ENCODE results near the gene ACTN1. TPM values are rescaled to one million over a fixed set of nuclear protein-coding genes. Genes with fewer than 3 reads are reported as not detected.

The ACTN1 gene
- total RNA-seq, 1 experiment from 2014 or later = 363 TPM

DNA sequence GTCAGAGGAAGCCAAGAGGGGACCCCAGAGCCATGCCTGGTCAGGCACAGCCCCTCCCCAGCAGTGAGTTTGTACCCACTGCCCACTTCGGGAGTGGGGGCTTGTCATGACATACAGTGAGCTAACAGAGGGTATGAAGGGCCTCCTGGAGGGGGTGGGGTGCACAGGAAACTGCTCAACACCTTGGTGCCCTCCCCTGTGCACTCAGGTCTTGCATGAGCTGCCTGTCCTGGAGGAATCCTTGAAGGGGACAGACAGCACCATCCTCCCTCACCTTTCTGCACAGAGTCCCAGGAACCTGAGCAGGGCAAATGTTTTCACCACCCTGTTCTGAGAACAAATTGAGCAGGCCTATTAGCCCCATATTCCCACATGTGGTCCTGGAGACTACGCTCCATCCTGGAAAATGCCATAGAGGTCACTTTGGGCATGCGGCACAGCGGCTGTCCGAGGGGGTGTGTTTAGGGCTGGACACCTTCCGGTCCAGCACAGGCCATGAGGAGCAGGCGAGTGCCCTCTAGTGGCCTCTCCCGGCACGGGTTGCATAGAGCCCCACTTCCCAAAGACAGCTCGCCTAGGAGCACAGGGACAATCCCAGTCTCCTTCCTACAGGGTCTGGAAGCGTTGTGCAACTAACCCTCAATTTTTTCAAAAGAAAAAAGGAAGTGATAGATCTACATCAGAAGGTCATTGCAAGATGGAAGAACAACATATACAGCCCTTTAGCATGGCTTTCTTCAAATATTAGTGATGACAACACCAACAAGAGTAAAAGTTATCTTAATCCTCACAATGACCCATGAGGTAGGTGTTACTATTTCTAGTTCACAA, 154.4 kb downstream of the ACTN1 start:
- peak; percentile 77 for DNase-seq (ENCODE audit: low read depth)

DNA sequence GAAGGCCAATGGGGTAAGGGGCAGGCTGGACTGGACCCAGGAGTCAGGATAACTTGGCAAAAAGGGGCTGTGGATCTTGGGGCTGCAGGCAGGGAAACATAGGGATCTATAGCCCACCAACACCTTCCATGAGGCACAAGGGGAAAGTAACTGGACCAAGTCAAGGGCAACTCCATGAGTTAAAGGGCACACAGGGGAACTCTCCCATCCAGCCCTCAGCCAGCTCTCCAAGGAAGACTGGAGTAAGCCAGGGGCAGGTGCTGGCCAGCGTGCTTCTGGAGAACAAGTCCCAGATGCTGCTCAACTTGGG, 154.9 kb downstream of the ACTN1 start:
- DNase-seq (ENCODE audit: low read depth) = no peak

Other genes starting within 250 kb of the ACTN1 start
- 63.5 and 154 TPM in 2 replicates for gene ZFP36L1, start 186.2 kb downstream of the ACTN1 start, total RNA-seq (2014; rRNA removed; shearing (Covaris generic))
- 17.5 and 26.1 TPM in 2 replicates for gene DCAF5, start 173.8 kb upstream of the ACTN1 start, total RNA-seq (2014; rRNA removed; shearing (Covaris generic))
- gene EXD2, start 212.2 kb upstream of the ACTN1 start, total RNA-seq (2014; rRNA removed; shearing (Covaris generic)) = 9.4 and 13.2 TPM in 2 replicates